Psoas muscle (tissue), 8 donors: Measurements from ENCODE around the gene CLHC1. TPM values are rescaled to one million over a fixed set of nuclear protein-coding genes. Genes with fewer than 3 reads are reported as not detected.
"Not testable (repeated sequence)": the region's sequence is repeated elsewhere in the genome, so short reads cannot be mapped to it uniquely, and the experiment has no call there.

Experiments used
- ATAC-seq, 4 donors: fragments of 200-7000 bp; cut with Tn5 transposase; one replicate each; pipeline ENCODE4 v1.9.1; 2020; ENCODE audit warnings: moderate library complexity in 3 of 4, mild to moderate bottlenecking in 2 of 4
- DNase-seq, 2 donors: peaks; one replicate each; pipeline ENCODE4 v3.0.0-alpha.2; 2020
- H3K27ac ChIP-seq: fragments of 200-600 bp; one replicate; pipeline ENCODE4 v1.8.0; 2022
- H3K27me3 ChIP-seq, 3 donors: fragments of 200-600 bp in 1 of 3; one replicate each; pipeline versions ENCODE4 v1.6.1 to v1.8.0; 2013 to 2022; ENCODE audit warnings: low read length in 2 of 3, mild to moderate bottlenecking in 2 of 3, moderate library complexity in 1 of 3; ENCODE audit not compliant: insufficient read depth in 3 of 3
- H3K36me3 ChIP-seq, 2 donors: fragments of 200-600 bp in 1 of 2; one replicate each; pipeline versions ENCODE4 v1.6.1 to v1.8.0; 2013 to 2022; ENCODE audit warnings: low read depth in 1 of 2, mild to moderate bottlenecking in 1 of 2, moderate library complexity in 1 of 2; ENCODE audit not compliant: insufficient read depth in 1 of 2
- H3K4me1 ChIP-seq: fragments of 200-600 bp; one replicate; pipeline ENCODE4 v1.8.0; 2022
- H3K4me3 ChIP-seq: fragments of 200-600 bp; one replicate; pipeline ENCODE4 v1.8.0; 2022; ENCODE audit warnings: mild to moderate bottlenecking
- H3K9me3 ChIP-seq: fragments of 200-600 bp; one replicate; pipeline ENCODE4 v1.8.0; 2022
- WGBS, 3 donors: extraction: QIAGEN DNeasy Blood & Tissue Kit; methylation state at CpG; one replicate each; pipeline versions ENCODE4 v1.1.6 to v1.1.7; 2013; 5-methylcytosine and 5-hydroxymethylcytosine counted together
- intact Hi-C, 2 donors: fragments of 100-400 bp; cut with DNase I; formaldehyde crosslinking; loops; one replicate each; pipeline versions ENCODE4 v1.11.0 to v1.14.2; 2022
- long read RNA-seq, 2 donors: library from polyadenylated mRNA; unstranded; transcript quantifications; one replicate each; pipeline ENCODE4 v2.0.0, GENCODE V29; 2021
- polyA plus RNA-seq, 3 donors: library from polyadenylated mRNA; stranded (reverse); fragments of 200-250 nt; gene quantifications; one replicate each; pipeline ENCODE4 v1.2.3, GENCODE V29; 2013
- total RNA-seq, 4 donors: library from RNA; stranded (reverse); fragmentation: NEBNext Ultra II Directional in 2 of 4; extraction: Animal tissue kit (Norgen Biotek cat#: 25700) in 2 of 4; gene quantifications; one replicate each; pipeline versions ENCODE4 v1.2.1 to v1.2.4, GENCODE V29; 2021 to 2023
- TF ChIP-seq, protein P1 (sequence below): fragments of 200-600 bp; IDR thresholded peaks from one replicate; pipeline ENCODE4 v1.8.0; 2022; ENCODE audit warnings: antibody characterized with exemption
- donor health status: healthy with polysubstance abuse.
- donor health status: DM: no; HTN: no; CAD: no; lungs with moderate emphysema.
- donor health status: Bipolar disorder and iron deficiency.
- donor health status: healthy.
- donor health status: DM: yes; HTN: yes; CAD: no.
- donor health status: DM: no; HTN: no; CAD: no.
- donor health status: DM: no; HTN: no; CAD: no.
- donor health status: DM: yes; HTN: yes; CAD: no.

The CLHC1 gene
- total RNA-seq (1 to 10 TPM; 2.1 to 3.7 (median 2.8) TPM), polyA plus RNA-seq (1 to 10 TPM in 2 of 3 donors, under 1 TPM in 1; 0.47 to 6.8 (median 3.2) TPM)
- long read RNA-seq, donor 1, result 0 reads
- long read RNA-seq, donor 2, partial matches to known transcripts, result 0 of 3 reads
- long read RNA-seq, donor 2, other reads (novel, unspliced or antisense), result 3 of 3 reads

DNA sequence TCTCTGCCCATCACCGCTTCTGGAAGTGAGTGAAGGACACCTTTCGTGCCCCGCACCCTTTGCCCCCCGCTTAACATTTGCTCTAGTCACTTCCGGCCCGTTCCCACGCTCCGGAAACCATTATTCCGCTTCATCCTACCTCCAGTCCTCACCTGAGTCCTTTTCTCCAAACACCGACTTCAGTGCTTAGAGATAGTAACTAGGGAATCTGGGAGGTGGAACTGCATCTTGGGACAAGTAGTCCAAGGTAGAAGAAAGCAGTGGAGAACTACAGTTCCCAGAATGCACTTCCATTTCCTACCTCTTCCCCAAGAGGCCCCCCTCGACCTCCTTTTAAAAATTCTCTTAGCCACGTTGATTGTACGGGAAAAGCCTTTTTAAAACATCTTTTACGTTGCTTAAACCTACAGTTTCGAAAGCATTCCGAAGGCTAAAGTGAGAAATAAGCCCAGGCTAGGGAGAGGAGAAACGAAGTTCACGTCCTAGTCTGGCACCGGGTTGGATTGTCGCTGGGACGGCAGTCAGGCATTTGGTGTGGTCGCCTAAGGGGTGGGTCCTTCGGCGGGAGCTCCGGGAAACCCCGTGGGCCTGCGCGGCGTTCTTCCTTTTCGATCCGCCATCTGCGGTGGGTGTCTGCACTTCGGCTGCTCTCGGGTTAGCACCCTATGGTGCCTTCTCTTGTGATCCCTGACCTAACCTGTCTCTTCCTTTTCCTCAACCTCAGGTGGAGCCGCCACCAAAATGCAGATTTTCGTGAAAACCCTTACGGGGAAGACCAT is at the start of gene CLHC1, which contains the start of gene RPS27A:
Gene CLHC1, minus strand, starts transcription at position 210 of the 779 bp plus-strand sequence. CDS start 9,882 bp downstream, outside the sequence.
Gene RPS27A, plus strand, starts transcription at position 605 of the 779 bp plus-strand sequence. Its CDS starts 137 bp downstream, at position 742.
- Histone ChIP-seq H3K9me3 (no peaks in the 10 kb centered on the region), H3K36me3 (peaks cover 12 to 40% of the 10 kb centered on the region in 2 donors), H3K27ac (peak within 1 kb of the TSS; percentile 93), H3K27me3 (no peaks in the 10 kb centered on the region), H3K4me3 (peak within 1 kb of the TSS; percentile 91), H3K4me1 (peaks cover 15% of the 10 kb centered on the region)
- intact Hi-C loops, result loop anchor here (2.0 to 5.0 kb wide), 2 partner anchors 35 to 37 kb away; partner anchors contain the start of gene MTIF2 (in 2 of the 2)
- 0% methylated on average over 37 of the region's 37 CpGs for WGBS, 3 donors
- DNase-seq, result peak; percentile 93 to 96
- peak; percentile 94 to 96 (median 95) for ATAC-seq
- TF ChIP-seq, protein P1, sequence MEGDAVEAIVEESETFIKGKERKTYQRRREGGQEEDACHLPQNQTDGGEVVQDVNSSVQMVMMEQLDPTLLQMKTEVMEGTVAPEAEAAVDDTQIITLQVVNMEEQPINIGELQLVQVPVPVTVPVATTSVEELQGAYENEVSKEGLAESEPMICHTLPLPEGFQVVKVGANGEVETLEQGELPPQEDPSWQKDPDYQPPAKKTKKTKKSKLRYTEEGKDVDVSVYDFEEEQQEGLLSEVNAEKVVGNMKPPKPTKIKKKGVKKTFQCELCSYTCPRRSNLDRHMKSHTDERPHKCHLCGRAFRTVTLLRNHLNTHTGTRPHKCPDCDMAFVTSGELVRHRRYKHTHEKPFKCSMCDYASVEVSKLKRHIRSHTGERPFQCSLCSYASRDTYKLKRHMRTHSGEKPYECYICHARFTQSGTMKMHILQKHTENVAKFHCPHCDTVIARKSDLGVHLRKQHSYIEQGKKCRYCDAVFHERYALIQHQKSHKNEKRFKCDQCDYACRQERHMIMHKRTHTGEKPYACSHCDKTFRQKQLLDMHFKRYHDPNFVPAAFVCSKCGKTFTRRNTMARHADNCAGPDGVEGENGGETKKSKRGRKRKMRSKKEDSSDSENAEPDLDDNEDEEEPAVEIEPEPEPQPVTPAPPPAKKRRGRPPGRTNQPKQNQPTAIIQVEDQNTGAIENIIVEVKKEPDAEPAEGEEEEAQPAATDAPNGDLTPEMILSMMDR, result no peak

DNA sequence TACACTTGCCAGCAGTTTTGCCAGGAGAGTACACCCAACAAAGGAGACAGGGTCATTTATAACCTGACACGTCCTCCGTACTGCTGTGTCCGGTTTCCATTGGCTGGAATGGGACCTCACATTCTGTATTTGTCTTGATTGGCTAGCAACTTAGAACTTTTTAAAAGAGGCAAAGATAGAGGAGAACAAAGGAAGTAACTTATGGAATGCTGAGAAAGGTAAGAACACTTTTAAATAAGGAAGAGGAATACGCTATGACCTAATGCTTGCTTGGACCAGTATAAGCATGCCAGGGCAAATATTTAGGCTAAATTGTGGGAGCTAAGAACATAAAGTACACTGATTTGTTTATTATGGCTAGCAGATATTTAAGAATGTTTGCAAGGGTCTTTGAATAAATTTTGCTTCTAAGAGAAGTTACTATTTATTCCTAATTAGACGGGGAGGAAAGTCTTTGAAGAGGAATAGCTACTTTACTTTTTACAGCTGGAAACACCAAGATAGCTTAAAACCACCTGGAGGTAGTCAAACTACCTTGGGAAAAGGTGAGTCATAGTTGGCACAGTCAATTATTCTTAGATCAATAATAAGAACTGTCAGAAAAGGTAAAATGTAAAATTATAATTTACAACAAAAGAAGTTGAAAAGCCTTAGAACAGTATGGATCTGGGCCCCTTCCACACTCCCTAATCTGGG is 48.9 kb upstream of the CLHC1 start:
- DNase-seq, H3K4me3 ChIP-seq, H3K9me3 ChIP-seq, ATAC-seq, H3K27me3 ChIP-seq, H3K36me3 ChIP-seq: not testable (repeated sequence)
- intact Hi-C loops, result loop anchor here (5.0 to 10.0 kb wide), 2 partner anchors 134 to 136 kb away; partner anchors contain the start of gene CCDC88A (in 2 of the 2)
- Histone ChIP-seq H3K4me1 (peaks cover 11% of the 10 kb centered on the region), H3K27ac (peak overlapping the region; percentile 88)
- 64 to 73% (median 66%) methylated on average over 5 of the region's 5 CpGs for WGBS, 3 donors

DNA sequence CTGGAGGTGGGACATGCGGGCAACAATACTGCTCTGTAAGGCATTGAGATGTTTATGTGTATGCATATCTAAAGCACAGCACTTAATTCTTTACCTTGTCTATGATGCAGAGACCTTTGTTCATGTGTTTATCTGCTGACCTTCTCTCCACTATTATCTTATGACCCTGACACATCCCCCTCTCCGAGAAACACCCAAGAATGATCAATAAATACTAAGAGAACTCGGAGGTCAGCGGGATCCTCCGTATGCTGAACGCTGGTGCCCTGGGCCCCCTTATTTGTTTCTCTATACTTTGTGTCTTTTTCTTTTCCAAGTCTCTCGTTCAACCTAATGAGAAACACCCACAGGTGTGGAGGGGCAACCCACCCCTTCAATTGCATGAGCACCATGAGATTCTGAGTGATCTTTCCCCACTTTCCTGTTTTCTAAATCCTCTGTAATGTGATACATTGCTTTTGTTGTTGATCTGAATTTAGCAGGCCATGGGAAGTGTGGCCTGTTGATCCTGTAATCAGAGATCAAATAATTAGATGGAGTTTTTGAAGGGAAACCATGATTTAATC is 47.8 kb upstream of the CLHC1 start:
- H3K27ac ChIP-seq, H3K27me3 ChIP-seq, H3K9me3 ChIP-seq, H3K4me3 ChIP-seq, ATAC-seq, DNase-seq, H3K36me3 ChIP-seq: not testable (repeated sequence)
- H3K4me1 ChIP-seq, result peaks cover 11% of the 10 kb centered on the region
- intact Hi-C loops, result loop anchor here (5.0 to 10.0 kb wide), 2 partner anchors 135 to 137 kb away; partner anchors contain the start of gene CCDC88A (in 2 of the 2)
- 53 to 65% (median 64%) methylated on average over 7 of the region's 7 CpGs for WGBS, 3 donors

DNA sequence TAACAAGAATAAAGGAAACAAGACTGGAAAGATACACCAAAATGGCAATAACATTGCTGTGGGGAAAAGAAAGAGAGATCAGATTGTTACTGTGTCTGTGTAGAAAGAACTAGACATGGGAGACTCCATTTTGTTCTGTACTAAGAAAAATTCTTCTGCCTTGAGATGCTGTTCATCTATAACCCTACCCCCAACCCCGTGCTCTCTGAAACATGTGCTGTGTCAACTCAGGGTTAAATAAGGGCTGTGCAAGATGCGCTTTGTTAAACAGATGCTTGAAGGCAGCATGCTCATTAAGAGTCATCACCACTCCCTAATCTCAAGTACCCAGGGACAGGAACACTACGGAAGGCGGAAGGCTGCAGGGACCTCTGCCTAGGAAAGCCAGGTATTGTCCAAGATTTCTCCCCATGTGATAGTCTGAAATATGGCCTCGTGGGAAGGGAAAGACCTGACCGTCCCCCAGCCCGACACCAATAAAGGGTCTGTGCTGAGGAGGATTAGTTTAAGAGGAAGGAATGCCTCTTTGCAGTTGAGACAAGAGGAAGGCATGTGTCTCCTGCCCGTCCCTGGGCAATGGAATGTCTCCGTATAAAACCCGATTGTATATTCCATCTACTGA is 47.2 kb upstream of the CLHC1 start:
- not testable (repeated sequence) for H3K36me3 ChIP-seq

DNA sequence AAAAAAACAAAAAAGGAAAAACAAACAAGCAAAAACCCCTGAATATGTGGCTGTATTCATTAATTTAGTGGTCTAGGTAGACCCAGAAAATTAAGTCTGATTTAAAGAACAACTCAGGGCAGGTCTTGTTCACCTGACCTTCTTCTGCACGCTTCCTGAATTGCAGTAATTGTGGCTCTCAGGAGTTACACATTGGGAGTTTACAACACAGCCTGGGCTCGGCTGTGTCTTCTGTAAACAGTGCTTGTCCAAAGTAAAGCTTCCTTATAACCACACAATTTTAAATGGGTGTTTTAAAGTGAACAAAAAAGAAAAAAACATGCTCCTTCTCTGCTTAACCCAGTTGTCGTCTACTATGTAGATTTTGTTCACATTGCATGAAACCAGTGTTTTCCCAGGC is 45.2 kb upstream of the CLHC1 start:
- Histone ChIP-seq H3K27me3 (no peaks in the 10 kb centered on the region), H3K36me3 (no peaks in the 10 kb centered on the region), H3K4me1 (no peaks in the 10 kb centered on the region), H3K9me3 (no peaks in the 10 kb centered on the region), H3K4me3 (no peak overlapping the region), H3K27ac (no peak overlapping the region)
- TF ChIP-seq, protein P1, result no peak
- DNase-seq, result no peak
- no peak for ATAC-seq
- intact Hi-C loops, result no loop called here
- 80 to 89% (median 81%) methylated on average over 3 of the region's 3 CpGs for WGBS, 3 donors

More for the DNA sequence above, 47.2 kb upstream of the CLHC1 start:
- H3K9me3 ChIP-seq, DNase-seq, H3K4me3 ChIP-seq, H3K27ac ChIP-seq, intact Hi-C loops, ATAC-seq, H3K27me3 ChIP-seq: not testable (repeated sequence)
- peaks cover 11% of the 10 kb centered on the region for H3K4me1 ChIP-seq
- 34 to 37% (median 35%) methylated on average over 10 of the region's 10 CpGs for WGBS, 3 donors

DNA sequence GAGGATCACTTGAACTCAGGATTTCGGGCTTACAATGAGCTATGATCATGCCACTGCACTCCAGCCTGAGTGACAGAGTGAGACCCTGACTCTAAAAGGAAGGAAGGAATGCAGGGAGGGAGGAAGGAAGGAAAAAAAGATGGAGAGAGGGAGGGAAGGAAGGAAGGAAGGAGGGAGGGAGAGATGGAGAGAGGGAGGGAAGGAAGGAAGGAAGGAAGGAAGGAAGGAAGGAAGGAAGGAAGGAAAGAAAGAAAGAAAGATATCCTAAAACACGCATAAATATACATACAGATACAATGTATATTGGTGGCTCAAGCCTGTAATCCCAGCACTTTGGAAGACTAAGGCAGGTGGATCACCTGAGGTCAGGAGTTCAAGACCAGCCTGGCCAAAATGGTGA is 42.3 kb upstream of the CLHC1 start:
- H3K27me3 ChIP-seq, DNase-seq, H3K9me3 ChIP-seq, ATAC-seq, intact Hi-C loops, H3K4me1 ChIP-seq, H3K27ac ChIP-seq, H3K36me3 ChIP-seq, H3K4me3 ChIP-seq: not testable (repeated sequence)
- WGBS, 3 donors, result 85 to 90% (median 86%) methylated on average over 2 of the region's 2 CpGs
